SU-DHL-6 (cell line): Measurements from ENCODE around the gene IFT27.

Experiments
- H2AFZ ChIP-seq: fragments of 200-600 bp; sonication (generic); 2 replicates; pipeline ENCODE4 v1.6.1; 2014; ENCODE audit warnings: low read depth, mild to moderate bottlenecking, moderate library complexity, mixed read lengths, antibody characterized with exemption, low read length; ENCODE audit not compliant: severe bottlenecking
- H3F3A ChIP-seq: fragments of 200-600 bp; shearing (Covaris generic); 2 replicates; pipeline ENCODE4 v1.6.0; 2016; ENCODE audit warnings: antibody characterized with exemption, mild to moderate bottlenecking; ENCODE audit not compliant: insufficient read depth
- H3K27ac ChIP-seq: fragments of 200-600 bp; sonication (generic); 2 replicates; pipeline ENCODE4 v1.5.1; 2016; ENCODE audit warnings: low read depth, mild to moderate bottlenecking, low read length, moderate library complexity, mixed read lengths
- H3K27me3 ChIP-seq: fragments of 200-600 bp; sonication (generic), shearing (Covaris generic); 2 replicates; pipeline ENCODE4 v1.6.0; 2014; ENCODE audit warnings: mild to moderate bottlenecking, low read length
- H3K36me3 ChIP-seq: fragments of 200-600 bp; sonication (generic); 2 replicates; pipeline ENCODE4 v1.6.1; 2014; ENCODE audit warnings: mild to moderate bottlenecking, low read length, mixed read lengths
- H3K4me2 ChIP-seq: fragments of 300-600, 200-600 bp; shearing (Covaris generic), sonication (generic); 2 replicates; pipeline ENCODE4 v1.6.0; 2014; ENCODE audit warnings: low read length, low read depth, mild to moderate bottlenecking; ENCODE audit not compliant: poor library complexity, severe bottlenecking
- H3K4me3 ChIP-seq: fragments of 200-600 bp; sonication (generic); 2 replicates; pipeline ENCODE4 v1.5.1; 2014; ENCODE audit warnings: antibody characterized with exemption, low read length, mild to moderate bottlenecking, mixed read lengths; ENCODE audit not compliant: insufficient read depth, poor library complexity, severe bottlenecking
- H3K79me2 ChIP-seq: fragments of 200-600 bp; sonication (generic); 2 replicates; pipeline ENCODE4 v1.6.1; 2014; ENCODE audit warnings: mild to moderate bottlenecking, low read length, moderate library complexity; ENCODE audit not compliant: insufficient read depth
- H3K9ac ChIP-seq: fragments of 200-600 bp; sonication (generic); 2 replicates; pipeline ENCODE4 v1.7.0; 2014; ENCODE audit warnings: mild to moderate bottlenecking, low read length
- H3K9me2 ChIP-seq: fragments of 200-600 bp; sonication (generic); replicated peaks from 2 replicates; pipeline ENCODE4 v1.6.1; 2014; ENCODE audit warnings: low read length; ENCODE audit not compliant: insufficient read depth
- H3K9me3 ChIP-seq: fragments of 200-600 bp; sonication (generic); 2 replicates; pipeline ENCODE4 v1.6.1; 2014; ENCODE audit warnings: low read length, mixed read lengths; ENCODE audit not compliant: insufficient read depth
- H4K20me1 ChIP-seq: fragments of 200-600 bp; sonication (generic); 2 replicates; pipeline ENCODE4 v1.6.1; 2014; ENCODE audit warnings: low read depth, mild to moderate bottlenecking, antibody characterized with exemption, low read length, moderate library complexity, mixed read lengths
- EZH2phosphoT487 ChIP-seq: fragments of 200-600 bp; sonication (generic), shearing (Covaris generic); conservative IDR thresholded peaks from 2 replicates; pipeline ENCODE4 v1.6.1; 2018; ENCODE audit warnings: mild to moderate bottlenecking, antibody characterized with exemption, low read length, moderate library complexity, mixed read lengths
- TF ChIP-seq, protein P1 (sequence below): fragments of 200-600 bp; sonication (generic); IDR thresholded peaks from one replicate; pipeline ENCODE4 v1.5.1; 2017; ENCODE audit warnings: antibody characterized with exemption, mild to moderate bottlenecking, low read length, moderate library complexity; ENCODE audit not compliant: insufficient read depth, poor library complexity, severe bottlenecking

The IFT27 gene

DNA sequence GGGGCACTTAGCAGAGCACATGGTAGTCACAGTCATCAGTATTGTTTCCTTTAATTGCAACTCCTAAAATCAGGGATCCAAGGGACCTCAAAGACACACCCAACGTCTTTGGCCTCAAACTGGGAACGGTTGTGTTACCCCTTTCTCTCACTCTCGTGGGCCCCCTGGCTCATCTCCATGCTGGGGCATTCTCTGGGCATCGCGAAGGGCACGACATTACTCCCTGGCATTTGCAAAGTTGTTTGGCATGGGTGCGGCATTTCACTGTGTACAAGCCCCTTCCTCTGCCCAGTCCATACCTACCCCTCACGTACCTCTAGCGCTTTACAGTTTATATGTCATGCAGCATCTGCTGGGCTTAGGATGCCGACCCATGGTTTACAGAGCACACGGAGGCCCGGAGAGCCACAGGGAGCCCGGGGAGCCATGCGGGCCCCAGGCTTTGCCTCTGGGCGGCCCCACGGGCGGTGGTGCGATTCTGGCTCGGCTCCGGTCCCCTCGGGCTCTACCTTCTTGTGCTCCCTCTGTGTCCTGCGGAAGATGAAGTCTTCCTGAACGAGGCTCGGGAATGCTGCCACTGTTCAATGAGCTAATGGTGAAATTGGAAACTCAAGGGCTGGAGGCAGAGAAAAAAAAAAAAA is 50.4 kb downstream of the IFT27 start:
- H3K27ac ChIP-seq = no peak overlapping the region
- no peak overlapping the region for H3K4me2 ChIP-seq
- no peak overlapping the region for H3K4me3 ChIP-seq
- H3K9ac ChIP-seq = no peak overlapping the region
- no peaks in the 10 kb centered on the region for H3K36me3 ChIP-seq
- H3F3A ChIP-seq = no peaks in the 10 kb centered on the region
- H3K9me3 ChIP-seq = no peaks in the 10 kb centered on the region
- TF ChIP-seq, protein P1, sequence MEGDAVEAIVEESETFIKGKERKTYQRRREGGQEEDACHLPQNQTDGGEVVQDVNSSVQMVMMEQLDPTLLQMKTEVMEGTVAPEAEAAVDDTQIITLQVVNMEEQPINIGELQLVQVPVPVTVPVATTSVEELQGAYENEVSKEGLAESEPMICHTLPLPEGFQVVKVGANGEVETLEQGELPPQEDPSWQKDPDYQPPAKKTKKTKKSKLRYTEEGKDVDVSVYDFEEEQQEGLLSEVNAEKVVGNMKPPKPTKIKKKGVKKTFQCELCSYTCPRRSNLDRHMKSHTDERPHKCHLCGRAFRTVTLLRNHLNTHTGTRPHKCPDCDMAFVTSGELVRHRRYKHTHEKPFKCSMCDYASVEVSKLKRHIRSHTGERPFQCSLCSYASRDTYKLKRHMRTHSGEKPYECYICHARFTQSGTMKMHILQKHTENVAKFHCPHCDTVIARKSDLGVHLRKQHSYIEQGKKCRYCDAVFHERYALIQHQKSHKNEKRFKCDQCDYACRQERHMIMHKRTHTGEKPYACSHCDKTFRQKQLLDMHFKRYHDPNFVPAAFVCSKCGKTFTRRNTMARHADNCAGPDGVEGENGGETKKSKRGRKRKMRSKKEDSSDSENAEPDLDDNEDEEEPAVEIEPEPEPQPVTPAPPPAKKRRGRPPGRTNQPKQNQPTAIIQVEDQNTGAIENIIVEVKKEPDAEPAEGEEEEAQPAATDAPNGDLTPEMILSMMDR = no peak
- TF ChIP-seq EZH2phosphoT487 = no peak
- H2AFZ ChIP-seq = no peak overlapping the region
- H4K20me1 ChIP-seq = no peaks in the 10 kb centered on the region
- H3K27me3 ChIP-seq = no peaks in the 10 kb centered on the region; the same call in none of the 2 replicates
- no peaks in the 10 kb centered on the region for H3K9me2 ChIP-seq
- H3K79me2 ChIP-seq = no peaks in the 10 kb centered on the region

DNA sequence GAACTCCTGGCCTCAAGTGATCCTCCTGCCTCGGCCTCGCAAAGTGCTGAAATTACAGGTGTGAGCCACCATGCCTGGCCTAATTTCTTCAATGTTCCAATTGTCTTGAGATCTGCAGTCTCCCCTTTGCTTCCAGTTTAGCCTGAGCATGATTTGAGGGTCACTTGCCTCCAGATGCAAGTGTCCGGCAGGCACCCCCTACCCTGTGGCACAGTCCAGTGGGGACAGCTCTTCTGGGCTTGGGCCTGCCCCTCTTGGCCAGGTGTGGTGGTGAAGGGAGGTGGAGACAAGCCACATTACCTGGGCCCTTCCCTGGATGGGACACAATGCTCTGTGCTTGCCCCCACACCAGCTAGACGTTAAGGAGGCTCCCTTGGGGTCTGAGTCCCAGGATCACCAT is 51.1 kb downstream of the IFT27 start:
- Histone ChIP-seq H3K27ac (no peak overlapping the region), H3K9me3 (no peaks in the 10 kb centered on the region), H3K27me3 (no peaks in the 10 kb centered on the region; the same call in none of the 2 replicates), H3F3A (no peaks in the 10 kb centered on the region), H3K9ac (no peak overlapping the region), H3K9me2 (no peaks in the 10 kb centered on the region), H3K36me3 (no peaks in the 10 kb centered on the region), H3K4me2 (no peak overlapping the region), H4K20me1 (no peaks in the 10 kb centered on the region), H3K79me2 (no peaks in the 10 kb centered on the region), H2AFZ (no peak overlapping the region), H3K4me3 (no peak overlapping the region)
- TF ChIP-seq, protein P1 = no peak

DNA sequence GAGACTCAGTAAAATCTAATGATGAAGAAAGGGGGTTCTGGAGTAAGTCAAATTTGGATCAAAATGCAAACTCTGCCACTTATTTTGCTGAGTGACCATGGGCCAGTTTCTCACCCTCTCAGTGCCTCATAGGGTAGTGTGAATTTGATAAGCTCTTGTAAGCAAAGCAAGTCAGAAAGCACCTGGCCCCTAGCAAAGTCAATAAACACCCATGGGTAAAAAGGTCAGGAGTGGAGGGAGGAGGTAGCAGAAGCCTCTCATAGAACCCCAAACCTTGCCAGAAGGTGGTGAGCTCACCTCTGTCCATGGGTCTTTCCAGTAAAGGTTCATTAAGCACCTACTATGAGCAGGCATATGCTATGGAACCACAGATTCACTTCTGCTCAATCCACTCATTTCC is 53.9 kb downstream of the IFT27 start:
- Histone ChIP-seq H3F3A (no peaks in the 10 kb centered on the region), H3K9me3 (no peaks in the 10 kb centered on the region), H3K4me2 (no peak overlapping the region), H3K27ac (no peak overlapping the region), H3K4me3 (no peak overlapping the region), H3K9me2 (no peaks in the 10 kb centered on the region), H2AFZ (no peak overlapping the region), H3K36me3 (no peaks in the 10 kb centered on the region), H3K9ac (no peak overlapping the region), H3K27me3 (no peaks in the 10 kb centered on the region; the same call in none of the 2 replicates), H4K20me1 (no peaks in the 10 kb centered on the region), H3K79me2 (no peaks in the 10 kb centered on the region)
- TF ChIP-seq, protein P1 = no peak
- TF ChIP-seq EZH2phosphoT487 = no peak
